Heart left ventricle (tissue), 13 donors: Measurements from ENCODE around the gene CCDC107.

ENCODE experiments used
- POLR2A ChIP-seq, 2 donors: fragments of 450-650 bp; IDR thresholded peaks; one replicate each; pipeline ENCODE4 v1.6.1; 2017; ENCODE audit warnings: antibody characterized with exemption in 2 of 2, mild to moderate bottlenecking in 2 of 2, moderate library complexity in 2 of 2
- TF ChIP-seq, protein P1 (sequence below), 12 donors: fragments of 200-600 bp; sonication (generic) in 4 of 12; IDR thresholded peaks; one replicate each; pipeline versions ENCODE4 v1.5.0 to v1.8.0; 2018 to 2022; ENCODE audit warnings: antibody characterized with exemption in 12 of 12, mild to moderate bottlenecking in 5 of 12
- donor health status: ischemic (EF 13 %, LVEDD 7.1; RV severe dilation, severe dysfunction).
- donor health status: DM: no; HTN: yes; CAD: no.
- donor health status: DM: no; HTN: no; CAD: no.
- donor health status: ischemic (EF 25% LVEDD 6.9; RV normal size, moderate dysfunction).
- donor health status: ischemic (EF 25% LVEDD 5.7; RV mildly dilated, moderate dysfunction).
- donor health status: ischemic (EF 35%, LVEDD 5.7; RV mildly dilated, moderate dysfunction).
- donor health status: nonischemic (EF 11% LVEDD 7.7; RV severe dilation, severe dysfunction).
- donor health status: DM: yes; HTN: yes; CAD: no.
- donor health status: PGD.
- donor health status: ischemic (EF 29% LVEDD 5.4; RV normal size, mild dysfunction).
- donor health status: nonischemic (EF 23%, LVEDD 6.1; RV moderate dilation, normal function).

DNA sequence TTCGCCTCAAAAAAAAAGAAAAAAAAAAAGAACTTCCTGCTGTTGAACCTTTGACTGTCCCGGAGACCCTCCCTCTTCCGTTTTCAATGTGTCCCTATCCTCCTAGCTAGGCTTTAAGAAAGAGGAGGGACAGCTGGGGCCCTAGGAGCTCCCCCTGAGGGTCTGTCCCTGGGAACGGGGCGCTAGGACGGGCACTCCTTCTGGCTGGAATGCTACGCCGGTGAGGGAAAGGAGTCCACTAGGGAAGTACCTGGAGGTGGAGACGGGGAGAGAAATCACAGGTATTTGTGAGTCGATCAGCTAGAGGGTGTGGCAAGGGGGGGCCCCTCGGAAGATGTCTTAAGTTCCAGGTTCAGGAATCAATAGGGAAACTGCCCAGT lies 11.9 kb upstream of the CCDC107 start:
- TF ChIP-seq, protein P1, sequence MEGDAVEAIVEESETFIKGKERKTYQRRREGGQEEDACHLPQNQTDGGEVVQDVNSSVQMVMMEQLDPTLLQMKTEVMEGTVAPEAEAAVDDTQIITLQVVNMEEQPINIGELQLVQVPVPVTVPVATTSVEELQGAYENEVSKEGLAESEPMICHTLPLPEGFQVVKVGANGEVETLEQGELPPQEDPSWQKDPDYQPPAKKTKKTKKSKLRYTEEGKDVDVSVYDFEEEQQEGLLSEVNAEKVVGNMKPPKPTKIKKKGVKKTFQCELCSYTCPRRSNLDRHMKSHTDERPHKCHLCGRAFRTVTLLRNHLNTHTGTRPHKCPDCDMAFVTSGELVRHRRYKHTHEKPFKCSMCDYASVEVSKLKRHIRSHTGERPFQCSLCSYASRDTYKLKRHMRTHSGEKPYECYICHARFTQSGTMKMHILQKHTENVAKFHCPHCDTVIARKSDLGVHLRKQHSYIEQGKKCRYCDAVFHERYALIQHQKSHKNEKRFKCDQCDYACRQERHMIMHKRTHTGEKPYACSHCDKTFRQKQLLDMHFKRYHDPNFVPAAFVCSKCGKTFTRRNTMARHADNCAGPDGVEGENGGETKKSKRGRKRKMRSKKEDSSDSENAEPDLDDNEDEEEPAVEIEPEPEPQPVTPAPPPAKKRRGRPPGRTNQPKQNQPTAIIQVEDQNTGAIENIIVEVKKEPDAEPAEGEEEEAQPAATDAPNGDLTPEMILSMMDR (IDR thresholded peaks at IDR 0.05), result no peak
- no peak for TF ChIP-seq POLR2A (IDR thresholded peaks at IDR 0.05)
